ENCODE measurements around the gene NDUFC1.

GRCh38 chr4:139275281-139275735, 27.0 kb downstream of the NDUFC1 start:
- no peak for TF ChIP-seq EP300 (IDR thresholded peaks at IDR 0.05; ENCODE audit: borderline replicate concordance in 1 of 2, low read depth in 2 of 2, low read length in 2 of 2)
- no peak for TF ChIP-seq RBBP5 (IDR thresholded peaks at IDR 0.05; ENCODE audit: borderline replicate concordance, low read depth, low read length)
- TF ChIP-seq GABPA (IDR thresholded peaks at IDR 0.05; ENCODE audit: borderline replicate concordance, insufficient read depth, low read length): no peak
- no peak for TF ChIP-seq CTCF (IDR thresholded peaks at IDR 0.05; ENCODE audit: control extremely low read depth in 1 of 3, insufficient read depth in 1 of 3, low read depth in 1 of 3, low read length in 3 of 3)
- TF ChIP-seq ZNF274 (IDR thresholded peaks at IDR 0.05; ENCODE audit: borderline replicate concordance, extremely low read depth, low read length): no peak
- no peak for TF ChIP-seq POLR2A (IDR thresholded peaks at IDR 0.05; ENCODE audit: control extremely low read depth in 1 of 2, low read depth in 2 of 2, low read length in 2 of 2)
- no peak for TF ChIP-seq CREB1 (IDR thresholded peaks at IDR 0.05)
- TF ChIP-seq HDAC6 (IDR thresholded peaks at IDR 0.05; ENCODE audit: low read depth, low read length): no peak
- TF ChIP-seq PHF8 (conservative IDR thresholded peaks at IDR 0.05; ENCODE audit: low read depth, low read length): no peak
- no peak for TF ChIP-seq POLR2AphosphoS5 (IDR thresholded peaks at IDR 0.05; ENCODE audit: low read depth, low read length)
